GM23338 (cell line): ENCODE data around the gene ZMYND8. TPM values are rescaled to one million over a fixed set of nuclear protein-coding genes. Genes with fewer than 3 reads are reported as not detected.
"Not testable (repeated sequence)": the region's sequence is repeated elsewhere in the genome, so short reads cannot be mapped to it uniquely, and the experiment has no call there.

Experiments
- ATAC-seq: fragments of 200-7000 bp; cut with Tn5 transposase; 3 replicates; pipeline ENCODE4 v1.9.1; 2020
- DNase-seq: peaks from one replicate; pipeline ENCODE4 v3.0.0-alpha.2; 2015; ENCODE audit warnings: low spot score
- H2AFZ ChIP-seq: fragments of 200-600 bp; sonication (generic); 2 replicates; pipeline ENCODE4 v1.8.0; 2016; ENCODE audit warnings: antibody characterized with exemption, mild to moderate bottlenecking, moderate library complexity
- H3F3A ChIP-seq: fragments of 200-600 bp; sonication (generic); replicated peaks from 2 replicates; pipeline ENCODE4 v1.8.0; 2017; ENCODE audit warnings: antibody characterized with exemption, mixed run types, low read depth
- H3K27ac ChIP-seq: fragments of 200-600 bp; sonication (generic); 2 replicates; pipeline ENCODE4 v1.6.1; 2016; ENCODE audit warnings: low read depth
- H3K27me3 ChIP-seq: fragments of 200-600 bp; sonication (generic); 2 replicates; pipeline ENCODE4 v1.8.0; 2016; ENCODE audit warnings: mild to moderate bottlenecking, mixed run types, moderate library complexity; ENCODE audit not compliant: insufficient read depth
- H3K36me3 ChIP-seq: fragments of 200-600 bp; sonication (generic); 2 replicates; pipeline ENCODE4 v1.8.0; 2016; ENCODE audit warnings: mild to moderate bottlenecking; ENCODE audit not compliant: insufficient read depth
- H3K4me1 ChIP-seq: fragments of 200-600 bp; sonication (generic); 2 replicates; pipeline ENCODE4 v1.8.0; 2016; ENCODE audit warnings: mild to moderate bottlenecking, moderate library complexity; ENCODE audit not compliant: insufficient read depth
- H3K4me2 ChIP-seq: fragments of 200-600 bp; sonication (generic); 2 replicates; pipeline ENCODE4 v1.7.1; 2017; ENCODE audit warnings: mixed run types
- H3K4me3 ChIP-seq: fragments of 200-600 bp; sonication (generic); 2 replicates; pipeline ENCODE4 v1.6.1; 2016; ENCODE audit warnings: mixed run types
- H3K79me2 ChIP-seq: fragments of 200-600 bp; sonication (generic); replicated peaks from 2 replicates; pipeline ENCODE4 v1.8.0; 2017; ENCODE audit warnings: mild to moderate bottlenecking; ENCODE audit not compliant: insufficient read depth
- H3K9me2 ChIP-seq: fragments of 200-600 bp; sonication (generic); 2 replicates; pipeline ENCODE4 v1.8.0; 2017; ENCODE audit not compliant: insufficient read depth
- H4K20me1 ChIP-seq: fragments of 200-600 bp; sonication (generic); replicated peaks from 2 replicates; pipeline ENCODE4 v1.8.0; 2017; ENCODE audit warnings: mild to moderate bottlenecking; ENCODE audit not compliant: insufficient read depth
- H3K27ac Mint-ChIP-seq: 2 replicates; pipeline ENCODE4 v1.8.0; 2020; ENCODE audit warnings: inconsistent platforms, mild to moderate bottlenecking, moderate library complexity, mixed read lengths
- H3K27me3 Mint-ChIP-seq: 3 replicates; pipeline ENCODE4 v1.8.0; 2022; ENCODE audit warnings: low read depth, mild to moderate bottlenecking, moderate library complexity, mixed read lengths, inconsistent platforms; ENCODE audit not compliant: insufficient read depth, poor library complexity
- H3K36me3 Mint-ChIP-seq: 3 replicates; pipeline ENCODE4 v1.8.0; 2021; ENCODE audit warnings: low read depth, mild to moderate bottlenecking, inconsistent platforms, moderate library complexity, mixed read lengths
- H3K4me1 Mint-ChIP-seq: 3 replicates; pipeline ENCODE4 v1.8.0; 2020; ENCODE audit warnings: mild to moderate bottlenecking, inconsistent platforms, mixed read lengths
- H3K4me3 Mint-ChIP-seq: 3 replicates; pipeline ENCODE4 v1.8.0; 2021; ENCODE audit warnings: moderate library complexity, mild to moderate bottlenecking, inconsistent platforms, mixed read lengths
- H3K9me3 Mint-ChIP-seq: 3 replicates; pipeline ENCODE4 v1.8.0; 2020; ENCODE audit warnings: moderate library complexity, mild to moderate bottlenecking, inconsistent platforms, mixed read lengths
- CREB1 ChIP-seq: fragments of 250-450 bp; sonication (Bioruptor Pico); IDR thresholded peaks from 2 replicates; pipeline ENCODE4 v1.5.0; 2020; ENCODE audit warnings: low read depth, mild to moderate bottlenecking, moderate library complexity
- ETS1 ChIP-seq: IDR thresholded peaks from 2 replicates; pipeline ENCODE4 v1.6.1; 2016; ENCODE audit warnings: antibody characterized with exemption
- JUNB ChIP-seq: IDR thresholded peaks from one replicate; pipeline ENCODE4 v1.6.1; 2016; ENCODE audit warnings: antibody characterized with exemption; ENCODE audit not compliant: unreplicated experiment
- NANOG ChIP-seq: IDR thresholded peaks from 2 replicates; pipeline ENCODE4 v1.6.1; 2016; ENCODE audit warnings: antibody characterized with exemption, borderline replicate concordance
- POLR2AphosphoS5 ChIP-seq: IDR thresholded peaks from 2 replicates; pipeline ENCODE4 v1.6.1; 2016; ENCODE audit warnings: antibody characterized with exemption, low read depth
- STAT1 ChIP-seq: IDR thresholded peaks from one replicate; pipeline ENCODE4 v1.6.1; 2016; ENCODE audit warnings: antibody characterized with exemption; ENCODE audit not compliant: unreplicated experiment
- ZNF114 ChIP-seq: fragments of 250-450 bp; sonication (Bioruptor Pico); IDR thresholded peaks from 2 replicates; pipeline ENCODE4 v1.5.0; 2020; ENCODE audit warnings: mild to moderate bottlenecking, moderate library complexity
- ZNF331 ChIP-seq: fragments of 250-450 bp; sonication (Bioruptor Pico); IDR thresholded peaks from 2 replicates; pipeline ENCODE4 v1.5.0; 2020; ENCODE audit warnings: low read depth, mild to moderate bottlenecking, moderate library complexity
- polyA plus RNA-seq: library from polyadenylated mRNA; unstranded; fragments of >200 nt; fragmentation: Nextera tagmentation; extraction: Ambion mirVana; gene quantifications from 2 replicates; pipeline ENCODE4 v1.2.1, GENCODE V29; 2016
- total RNA-seq: library from RNA; depleted of rRNA; stranded (reverse); fragments of >200 nt; shearing (Covaris generic); gene quantifications from 2 replicates; pipeline ENCODE4 v1.2.3, GENCODE V29; 2014
- TF ChIP-seq, protein P1 (sequence below), 2 experiments: fragments of 200-600 bp in 1 of 2; sonication (generic) in 1 of 2; conservative IDR thresholded peaks; 2 replicates each; pipeline versions ENCODE4 v1.5.1 to v1.6.1; 2016 to 2017; ENCODE audit warnings: antibody characterized with exemption in 2 of 2, low read depth in 2 of 2, mild to moderate bottlenecking in 2 of 2, moderate library complexity in 1 of 2
- TF ChIP-seq, protein P2 (sequence below): IDR thresholded peaks from one replicate; pipeline ENCODE4 v1.6.1; 2018; ENCODE audit warnings: antibody characterized with exemption; ENCODE audit not compliant: unreplicated experiment

ZMYND8 gene
- total and polyA plus RNA-seq, 2 experiments from 2014 or later, result 70.9 to 128 TPM

GRCh38 chr20:47374121-47374520 lies 17.6 kb upstream of the ZMYND8 start:
- H3K27me3 ChIP-seq, H3K9me2 ChIP-seq, H4K20me1 ChIP-seq, H3K36me3 Mint-ChIP-seq, H3K36me3 ChIP-seq, H3K27ac ChIP-seq, H3K4me2 ChIP-seq, DNase-seq, H3K9me3 Mint-ChIP-seq, H2AFZ ChIP-seq, H3F3A ChIP-seq, H3K4me3 Mint-ChIP-seq, H3K27ac Mint-ChIP-seq, ATAC-seq, H3K4me3 ChIP-seq: not testable (repeated sequence)
- Histone ChIP-seq H3K4me1 (peaks cover 40% of the 10 kb centered on the region), H3K79me2 (peaks cover 12% of the 10 kb centered on the region; the same call in 1 of the 2 replicates)
- H3K4me1 Mint-ChIP-seq, result peaks cover 33% of the 10 kb centered on the region
- H3K27me3 Mint-ChIP-seq, result peaks cover 21% of the 10 kb centered on the region

- H3K27ac ChIP-seq, result no peak overlapping the region
- 0 out of 2 replicates have a peak, but pooled peaks cover 4% of the 10 kb centered on the region for H3F3A ChIP-seq
- peaks cover 16% of the 10 kb centered on the region for H3K27me3 Mint-ChIP-seq
- no peaks in the 10 kb centered on the region for H3K27me3 ChIP-seq
- H3K36me3 Mint-ChIP-seq, result peaks cover 2% of the 10 kb centered on the region
- DNase-seq (no peak), ATAC-seq (no peak)
- H3K4me3 ChIP-seq, result no peak overlapping the region
- peaks cover 19% of the 10 kb centered on the region for H3K79me2 ChIP-seq
- no peak overlapping the region for H3K4me3 Mint-ChIP-seq
- no peaks in the 10 kb centered on the region for H3K9me2 ChIP-seq
- no peak overlapping the region for H3K27ac Mint-ChIP-seq
- H3K4me1 ChIP-seq, result peaks cover 43% of the 10 kb centered on the region
- no peak overlapping the region for H2AFZ ChIP-seq
- H3K4me2 ChIP-seq, result no peak overlapping the region
- H3K36me3 ChIP-seq, result no peaks in the 10 kb centered on the region
- no peaks in the 10 kb centered on the region; the same call in 2 of the 3 replicates for H3K9me3 Mint-ChIP-seq
- no peaks in the 10 kb centered on the region for H4K20me1 ChIP-seq
- peaks cover 37% of the 10 kb centered on the region for H3K4me1 Mint-ChIP-seq
- TF ChIP-seq NANOG (no peak), CREB1 (no peak), JUNB (no peak), ZNF114 (no peak), STAT1 (no peak), ETS1 (no peak), ZNF331 (CRISPR knock-in tag) (no peak), POLR2AphosphoS5 (no peak)
- TF ChIP-seq, protein P1, sequence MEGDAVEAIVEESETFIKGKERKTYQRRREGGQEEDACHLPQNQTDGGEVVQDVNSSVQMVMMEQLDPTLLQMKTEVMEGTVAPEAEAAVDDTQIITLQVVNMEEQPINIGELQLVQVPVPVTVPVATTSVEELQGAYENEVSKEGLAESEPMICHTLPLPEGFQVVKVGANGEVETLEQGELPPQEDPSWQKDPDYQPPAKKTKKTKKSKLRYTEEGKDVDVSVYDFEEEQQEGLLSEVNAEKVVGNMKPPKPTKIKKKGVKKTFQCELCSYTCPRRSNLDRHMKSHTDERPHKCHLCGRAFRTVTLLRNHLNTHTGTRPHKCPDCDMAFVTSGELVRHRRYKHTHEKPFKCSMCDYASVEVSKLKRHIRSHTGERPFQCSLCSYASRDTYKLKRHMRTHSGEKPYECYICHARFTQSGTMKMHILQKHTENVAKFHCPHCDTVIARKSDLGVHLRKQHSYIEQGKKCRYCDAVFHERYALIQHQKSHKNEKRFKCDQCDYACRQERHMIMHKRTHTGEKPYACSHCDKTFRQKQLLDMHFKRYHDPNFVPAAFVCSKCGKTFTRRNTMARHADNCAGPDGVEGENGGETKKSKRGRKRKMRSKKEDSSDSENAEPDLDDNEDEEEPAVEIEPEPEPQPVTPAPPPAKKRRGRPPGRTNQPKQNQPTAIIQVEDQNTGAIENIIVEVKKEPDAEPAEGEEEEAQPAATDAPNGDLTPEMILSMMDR (conservative IDR thresholded peaks at IDR 0.05; ENCODE audit: low read depth in 2 of 2), result no peak
- TF ChIP-seq, protein P2, sequence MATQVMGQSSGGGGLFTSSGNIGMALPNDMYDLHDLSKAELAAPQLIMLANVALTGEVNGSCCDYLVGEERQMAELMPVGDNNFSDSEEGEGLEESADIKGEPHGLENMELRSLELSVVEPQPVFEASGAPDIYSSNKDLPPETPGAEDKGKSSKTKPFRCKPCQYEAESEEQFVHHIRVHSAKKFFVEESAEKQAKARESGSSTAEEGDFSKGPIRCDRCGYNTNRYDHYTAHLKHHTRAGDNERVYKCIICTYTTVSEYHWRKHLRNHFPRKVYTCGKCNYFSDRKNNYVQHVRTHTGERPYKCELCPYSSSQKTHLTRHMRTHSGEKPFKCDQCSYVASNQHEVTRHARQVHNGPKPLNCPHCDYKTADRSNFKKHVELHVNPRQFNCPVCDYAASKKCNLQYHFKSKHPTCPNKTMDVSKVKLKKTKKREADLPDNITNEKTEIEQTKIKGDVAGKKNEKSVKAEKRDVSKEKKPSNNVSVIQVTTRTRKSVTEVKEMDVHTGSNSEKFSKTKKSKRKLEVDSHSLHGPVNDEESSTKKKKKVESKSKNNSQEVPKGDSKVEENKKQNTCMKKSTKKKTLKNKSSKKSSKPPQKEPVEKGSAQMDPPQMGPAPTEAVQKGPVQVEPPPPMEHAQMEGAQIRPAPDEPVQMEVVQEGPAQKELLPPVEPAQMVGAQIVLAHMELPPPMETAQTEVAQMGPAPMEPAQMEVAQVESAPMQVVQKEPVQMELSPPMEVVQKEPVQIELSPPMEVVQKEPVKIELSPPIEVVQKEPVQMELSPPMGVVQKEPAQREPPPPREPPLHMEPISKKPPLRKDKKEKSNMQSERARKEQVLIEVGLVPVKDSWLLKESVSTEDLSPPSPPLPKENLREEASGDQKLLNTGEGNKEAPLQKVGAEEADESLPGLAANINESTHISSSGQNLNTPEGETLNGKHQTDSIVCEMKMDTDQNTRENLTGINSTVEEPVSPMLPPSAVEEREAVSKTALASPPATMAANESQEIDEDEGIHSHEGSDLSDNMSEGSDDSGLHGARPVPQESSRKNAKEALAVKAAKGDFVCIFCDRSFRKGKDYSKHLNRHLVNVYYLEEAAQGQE, result no peak
These were observed 16.8 kb upstream of the ZMYND8 start for GRCh38 chr20:47373206-47373733.
